GM21786 (cell line): ENCODE data around the gene HIPK1.
A peak's percentile ranks its signal among the peaks of the same experiment; 100 is the strongest.

Source experiments
- ATAC-seq: cut with Tn5 transposase; IDR thresholded peaks from one replicate; pipeline ENCODE4 v1.9.1; 2021; ENCODE audit not compliant: unreplicated experiment

The HIPK1 gene

DNA sequence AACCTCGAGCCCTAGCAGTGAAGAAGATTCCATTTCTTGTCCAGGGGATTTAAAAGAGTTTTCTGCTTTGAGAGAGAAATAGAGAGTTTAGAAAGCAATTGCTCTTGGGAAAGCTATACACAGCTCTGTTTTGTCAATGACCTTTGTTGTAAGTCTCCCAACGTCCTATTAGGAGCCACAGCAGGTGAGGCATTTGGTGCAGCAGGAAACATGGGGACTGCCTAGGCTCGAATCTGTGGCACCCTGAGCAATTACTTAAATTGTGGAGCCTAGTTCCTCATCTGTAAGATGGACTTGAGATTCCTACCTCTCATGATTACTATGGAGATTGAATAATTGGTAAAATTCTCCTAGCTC is 15.8 kb upstream of the HIPK1 start:
- no peak for ATAC-seq

GRCh38 chr1:113913887-113914664 is 15.0 kb upstream of the HIPK1 start:
- no peak for ATAC-seq

DNA sequence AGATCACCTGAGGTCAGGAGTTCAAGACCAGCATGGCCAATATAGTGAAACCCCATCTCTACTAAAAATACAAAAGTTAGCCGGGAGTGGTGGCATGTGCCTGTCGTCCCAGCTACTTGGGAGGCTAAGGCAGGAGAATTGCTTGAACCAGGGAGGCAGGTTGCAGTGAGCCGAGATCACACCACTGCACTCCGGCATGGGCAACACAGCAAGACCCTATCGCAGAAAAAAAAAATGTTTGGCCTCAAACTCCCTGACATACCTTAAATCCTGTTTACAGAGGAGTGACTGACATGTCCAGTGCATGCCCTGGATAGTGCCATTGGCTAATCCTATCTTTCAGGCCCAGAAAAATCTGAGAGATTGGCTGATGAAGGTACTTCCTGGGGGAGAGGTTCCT is 12.2 kb upstream of the HIPK1 start:
- no peak for ATAC-seq

GRCh38 chr1:113917400-113918082 is 11.6 kb upstream of the HIPK1 start:
- no peak for ATAC-seq

GRCh38 chr1:113918243-113918642 is 10.9 kb upstream of the HIPK1 start:
- no peak for ATAC-seq

DNA sequence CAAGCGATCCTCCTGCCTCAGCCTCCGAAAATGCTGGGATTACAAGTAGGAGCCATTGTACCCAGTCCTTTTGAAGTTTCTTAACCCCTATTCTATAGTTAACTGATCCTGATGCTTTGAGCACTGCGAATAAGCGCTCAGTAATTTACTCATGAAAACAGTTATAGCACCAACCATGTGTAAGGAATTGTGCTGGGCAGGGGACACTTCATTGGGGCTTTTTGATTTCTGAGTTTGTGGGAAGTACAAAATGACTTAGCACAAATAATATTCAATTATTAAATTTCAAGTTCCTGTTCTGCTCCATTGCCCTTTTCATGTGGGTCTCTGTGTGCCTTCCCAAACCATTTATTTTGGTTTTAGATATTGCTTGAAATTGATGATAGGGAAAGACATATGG is 6.2 kb upstream of the HIPK1 start:
- no peak for ATAC-seq

DNA sequence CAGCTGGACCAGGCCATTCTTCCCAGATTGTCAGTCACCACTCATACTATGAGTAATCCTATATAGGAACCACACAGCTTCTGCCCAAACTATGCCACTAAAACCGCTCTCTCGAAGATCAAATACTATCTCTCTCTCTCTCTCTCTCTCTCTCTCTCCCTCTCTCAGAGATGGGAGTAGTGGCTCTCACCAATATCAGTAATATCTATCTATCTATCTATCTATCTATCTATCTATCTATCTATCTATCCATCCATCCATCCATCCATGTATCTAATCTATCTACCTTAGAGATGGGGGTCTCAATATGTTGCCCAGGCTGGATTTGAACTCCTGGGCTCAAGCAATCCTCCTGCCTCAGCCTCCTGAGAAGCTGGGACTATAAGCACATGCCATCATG is 4.7 kb upstream of the HIPK1 start:
- ATAC-seq = no peak

DNA sequence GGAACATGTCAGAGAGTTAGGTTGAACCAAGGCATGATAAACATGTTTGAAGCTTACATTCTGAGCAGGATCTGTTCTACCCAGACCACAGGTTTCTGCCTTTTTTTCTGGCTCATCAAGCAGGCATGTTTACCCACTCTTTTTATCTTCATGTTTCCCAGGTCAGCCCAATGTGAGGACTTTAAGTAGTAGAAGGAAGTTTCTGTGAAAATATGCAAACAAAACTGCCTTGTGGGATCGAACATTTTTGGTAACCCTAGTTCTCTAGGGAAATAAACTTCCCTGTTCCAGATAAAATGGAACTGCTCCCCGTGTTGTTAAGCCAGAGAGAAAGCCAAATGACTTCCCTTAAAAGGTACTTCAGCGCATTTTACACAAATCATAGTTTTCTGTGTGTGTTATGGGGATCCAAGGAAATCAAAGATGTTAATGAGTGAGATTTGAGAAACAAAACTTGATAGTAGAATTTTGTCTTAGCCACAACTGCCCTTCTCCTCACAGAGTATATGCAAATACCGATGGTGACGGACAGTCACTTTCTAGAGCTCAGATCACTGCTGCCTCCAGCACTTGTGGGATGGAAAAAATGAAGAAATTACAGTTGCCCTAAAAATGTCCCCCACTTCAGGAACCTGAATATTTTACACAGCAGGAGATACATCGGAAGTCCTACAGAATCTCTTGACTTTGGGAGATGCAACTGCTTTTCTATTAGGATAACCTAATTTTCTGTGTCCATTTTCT is 765 bp upstream of the HIPK1 start:
- ATAC-seq = peak; percentile 33

DNA sequence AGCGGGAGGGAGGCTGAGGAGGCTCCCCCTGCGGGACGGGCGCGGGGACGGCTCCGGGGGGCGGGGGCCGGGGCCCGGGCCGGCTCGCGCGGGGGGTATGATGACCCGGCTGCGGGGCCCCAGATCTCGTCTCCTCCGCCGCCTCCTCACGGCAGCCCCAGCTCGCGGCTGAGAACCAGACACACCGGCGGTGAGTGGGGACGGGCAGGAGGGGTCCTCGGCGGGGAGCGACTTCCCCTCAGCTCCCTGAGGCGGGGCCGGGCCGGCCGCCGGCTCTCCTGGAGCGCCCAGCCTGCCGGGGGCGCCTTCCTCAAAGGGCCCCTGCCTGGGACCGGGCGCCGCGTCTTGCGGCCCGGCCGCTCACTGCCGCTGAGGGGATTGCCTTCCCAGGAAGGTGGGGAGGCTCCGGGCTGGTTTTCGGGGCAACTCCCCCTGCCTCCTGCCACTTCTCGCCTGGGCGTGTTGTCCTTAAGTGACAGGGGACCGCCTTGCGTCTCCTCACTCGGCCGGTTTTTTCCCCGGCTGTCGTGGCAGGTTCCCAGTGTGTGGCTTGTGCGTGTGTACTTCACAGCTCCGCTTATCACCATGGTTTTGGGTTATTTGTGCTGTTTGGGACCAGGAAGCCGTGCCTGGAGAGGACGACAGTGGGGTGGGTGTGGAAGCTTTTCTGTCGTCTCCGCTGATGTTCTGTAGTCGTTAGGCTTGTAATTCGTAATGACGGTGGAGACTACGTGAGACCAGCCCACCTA is 800 bp downstream of the HIPK1 start:
- peak; percentile 22 for ATAC-seq

DNA sequence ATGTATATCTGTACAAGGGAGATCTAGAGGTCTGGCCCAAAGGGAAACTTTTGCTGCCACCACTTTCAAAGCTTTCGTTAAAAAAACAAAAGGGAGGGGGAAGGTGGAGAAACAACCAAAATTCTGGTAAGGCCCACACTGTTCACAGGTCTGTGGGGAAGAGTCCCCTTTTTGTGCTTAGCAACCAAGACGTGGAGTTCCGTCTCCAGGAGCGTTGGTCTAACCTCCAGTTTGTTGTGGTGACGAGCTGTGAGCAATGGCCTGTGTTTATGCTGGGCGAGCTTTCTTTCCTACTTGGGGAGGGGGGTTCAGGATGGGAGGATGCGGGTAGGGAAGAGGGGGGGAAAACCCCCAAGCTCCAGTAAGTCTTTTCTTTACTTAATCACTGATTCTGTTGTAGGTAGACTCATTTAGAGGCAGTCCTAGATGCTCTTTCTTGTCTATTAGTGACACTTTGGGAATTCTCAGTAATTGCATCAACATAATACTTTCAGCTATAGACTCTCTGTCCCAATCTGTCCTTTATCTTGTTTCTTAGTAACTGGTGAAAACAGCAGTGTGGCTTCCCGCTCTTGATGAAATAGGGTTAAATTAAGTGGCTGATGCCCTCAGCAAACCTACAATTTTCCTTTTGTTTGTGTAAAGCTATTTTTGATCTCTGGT is 1.5 kb downstream of the HIPK1 start:
- peak; percentile 25 for ATAC-seq

- no peak for ATAC-seq
These were observed 2.3 kb downstream of the HIPK1 start for GRCh38 chr1:113931451-113931851.

GRCh38 chr1:113934006-113934405 is 4.9 kb downstream of the HIPK1 start:
- ATAC-seq = no peak

- ATAC-seq = no peak
These were observed 5.5 kb downstream of the HIPK1 start for GRCh38 chr1:113934511-113935055.

- ATAC-seq = no peak
These were observed 6.1 kb downstream of the HIPK1 start for GRCh38 chr1:113935176-113935575.

DNA sequence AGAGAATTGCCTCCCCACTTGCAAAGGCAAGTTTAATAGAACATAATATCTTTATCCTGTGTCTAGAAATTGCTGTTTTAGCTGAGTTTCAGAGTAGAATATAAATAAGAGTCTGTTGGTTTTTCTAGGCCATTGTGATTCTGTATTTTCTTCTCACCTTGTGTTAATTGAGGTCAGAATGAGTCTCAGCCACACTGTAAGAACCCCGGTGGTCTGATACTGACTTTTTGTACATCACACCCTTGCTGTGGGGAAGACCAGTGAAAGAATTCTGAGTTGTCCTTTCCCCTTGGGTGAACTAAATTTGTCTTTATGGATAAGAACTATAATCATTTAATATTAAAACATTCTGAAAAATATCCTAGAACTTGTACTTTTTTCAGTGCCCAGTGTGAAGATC is 6.8 kb downstream of the HIPK1 start:
- ATAC-seq = no peak

DNA sequence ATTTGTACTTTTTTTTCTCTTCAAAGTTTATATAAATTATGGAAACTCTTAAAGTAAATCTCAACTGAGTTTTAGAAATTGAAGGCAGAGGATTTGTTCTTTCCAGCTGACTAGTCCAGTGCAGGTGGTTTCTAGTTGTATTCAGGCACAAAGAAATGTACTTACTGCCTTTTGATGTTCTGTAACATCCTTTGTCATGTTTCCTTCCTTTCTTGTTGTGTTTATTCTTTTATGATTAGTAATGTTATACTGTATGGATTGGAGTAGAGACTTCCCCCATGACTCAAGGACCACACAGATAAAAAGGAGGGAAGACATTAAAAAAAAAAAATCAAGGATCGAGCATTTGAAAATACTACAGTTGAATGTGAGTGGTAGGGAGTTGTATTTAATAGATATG is 8.0 kb downstream of the HIPK1 start:
- ATAC-seq = no peak

DNA sequence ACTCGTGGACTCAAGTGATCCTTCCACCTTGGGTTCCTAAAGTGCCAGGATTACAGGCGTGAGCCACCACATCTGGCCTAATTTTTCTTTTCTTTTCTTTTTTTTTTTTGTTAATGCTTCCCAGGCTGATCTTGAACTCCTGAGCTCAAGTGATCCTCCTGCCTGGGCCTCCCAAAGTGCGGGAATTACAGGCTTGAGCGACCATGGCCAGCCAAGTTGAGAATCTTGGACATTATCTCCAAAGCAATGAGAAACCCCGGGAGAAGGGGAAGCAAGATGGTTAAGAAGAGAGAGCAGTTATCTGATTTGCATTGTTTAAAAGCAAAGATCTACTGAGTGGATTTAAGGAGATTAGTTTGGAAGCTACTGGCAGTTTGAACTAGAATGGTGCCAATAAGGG is 9.1 kb downstream of the HIPK1 start:
- no peak for ATAC-seq

- peak; percentile 50 for ATAC-seq
These were observed 11.5 kb downstream of the HIPK1 start for GRCh38 chr1:113940365-113941244.

- ATAC-seq = no peak
These were observed 12.1 kb downstream of the HIPK1 start for GRCh38 chr1:113941245-113941559.

DNA sequence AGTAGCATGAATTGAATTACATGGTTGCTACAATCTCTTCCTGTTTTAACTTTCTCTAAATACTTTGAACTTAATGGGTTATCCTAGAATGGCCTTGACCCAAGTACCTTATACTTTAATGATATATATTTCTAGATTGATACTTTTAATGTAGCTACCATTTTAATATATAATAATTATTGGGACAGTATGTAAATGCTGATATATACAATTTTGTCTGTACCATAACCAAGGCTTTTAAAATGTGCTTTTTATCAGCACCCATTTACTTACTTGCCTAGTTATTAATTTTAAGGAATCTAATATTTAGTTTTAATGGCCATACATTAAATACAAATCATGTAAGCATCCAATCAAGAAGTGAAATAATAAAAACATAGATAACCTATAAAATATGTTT is 13.4 kb downstream of the HIPK1 start:
- ATAC-seq = no peak
